ENCODE measurements around the gene NFKB1. TPM values are rescaled to one million over a fixed set of nuclear protein-coding genes. Genes with fewer than 3 reads are reported as not detected.

NFKB1 gene
- total and polyA plus RNA-seq, 8 donors, result 7.0 to 33.5 (median 15.4) TPM

DNA sequence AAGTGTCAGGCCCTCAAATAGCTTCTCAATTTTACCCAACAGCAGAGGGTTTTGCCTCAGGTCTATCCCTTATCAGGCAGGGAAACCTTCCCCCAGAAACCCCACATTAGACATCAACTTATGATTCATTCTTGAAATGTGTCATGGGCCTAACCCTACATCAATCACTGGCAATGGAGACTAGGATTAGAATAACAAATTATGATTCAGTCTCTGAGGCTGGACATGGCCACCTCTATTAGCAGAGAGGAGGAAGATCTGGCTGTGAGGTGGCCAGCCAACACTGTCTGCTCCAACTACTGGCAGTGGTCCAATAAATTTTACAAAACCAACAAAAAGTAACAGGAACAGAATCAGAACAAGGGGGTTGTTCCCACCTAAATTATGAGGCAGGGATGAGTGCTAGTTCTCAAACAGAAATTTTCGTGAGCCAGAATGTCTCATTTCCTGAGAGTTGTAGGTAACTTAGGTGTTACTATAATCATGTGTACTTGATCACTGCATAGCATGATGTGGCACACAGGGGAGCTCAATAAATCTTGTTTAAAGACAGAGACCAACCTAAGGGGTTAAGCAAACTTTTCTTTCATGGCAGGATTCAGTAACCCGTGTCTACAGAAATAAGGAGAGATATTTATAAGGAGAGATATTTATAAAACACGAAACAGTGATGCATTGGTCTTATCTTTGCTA is 126.8 kb downstream of the NFKB1 start:
- H3K27me3 ChIP-seq, result no peaks in the 10 kb centered on the region
- H3K9me3 ChIP-seq, result no peaks in the 10 kb centered on the region
- peak in 2 of 4 donors; percentile 43 to 58 for ATAC-seq
- 51 to 59% methylated on average over 3 of the region's 3 CpGs for WGBS, 2 donors
- FAIRE-seq, result no peak
- no peaks in the 10 kb centered on the region for H3K36me3 ChIP-seq
- H3K4me3 ChIP-seq, result no peak overlapping the region
- no peak for TF ChIP-seq CTCF (IDR thresholded peaks at IDR 0.05)
- intact Hi-C loops (cut with DNase I), result loop anchor here in 2 of 3 donors (10.0 kb wide), 1 partner anchor 377 kb away; no protein-coding TSS in a partner anchor
- no peak for DNase-seq
- H3K4me1 ChIP-seq, result no peaks in the 10 kb centered on the region
- H3K27ac ChIP-seq, result no peak overlapping the region

- TF ChIP-seq CTCF (IDR thresholded peaks at IDR 0.05), result no peak
- WGBS, 2 donors, result 88 to 93% methylated on average over 13 of the region's 13 CpGs
- no peaks in the 10 kb centered on the region for H3K9me3 ChIP-seq
- H3K27ac ChIP-seq, result no peak overlapping the region
- H3K4me1 ChIP-seq, result no peaks in the 10 kb centered on the region
- no peak for ATAC-seq
- no peak overlapping the region for H3K4me3 ChIP-seq
- no peaks in the 10 kb centered on the region for H3K27me3 ChIP-seq
- no peak for FAIRE-seq
- no peak for DNase-seq
- no peaks in the 10 kb centered on the region for H3K36me3 ChIP-seq
- intact Hi-C loops (cut with DNase I), result loop anchor here in 2 of 3 donors (10.0 kb wide), 1 partner anchor 375 kb away; no protein-coding TSS in a partner anchor
These were observed 128.5 kb downstream of the NFKB1 start for GRCh38 chr4:102629673-102630072.

DNA sequence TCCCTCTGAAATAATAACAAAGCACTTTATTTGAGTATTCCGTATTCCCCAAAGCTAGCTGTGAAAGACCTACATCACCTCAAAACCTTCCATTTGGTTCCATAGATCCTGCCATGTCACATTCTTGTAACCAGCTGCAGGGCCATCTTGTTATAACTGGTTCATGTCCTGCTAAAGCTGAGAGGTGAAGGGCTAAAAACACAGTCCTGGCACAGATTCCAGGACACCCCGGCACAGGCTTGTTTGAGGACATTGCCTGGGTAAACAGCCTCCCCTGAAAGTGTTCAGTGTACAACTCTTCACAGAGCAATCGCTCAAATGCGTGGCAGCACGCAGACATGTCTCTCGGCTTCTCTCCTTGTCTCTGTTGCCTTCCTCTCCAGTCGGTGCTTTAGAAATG is 130.5 kb downstream of the NFKB1 start:
- no peak overlapping the region for H3K27ac ChIP-seq
- H3K9me3 ChIP-seq, result no peaks in the 10 kb centered on the region
- TF ChIP-seq CTCF (IDR thresholded peaks at IDR 0.05), result no peak
- no peak for DNase-seq
- FAIRE-seq, result no peak
- no peak for ATAC-seq
- 76 to 78% methylated on average over 7 of the region's 7 CpGs for WGBS, 2 donors
- no peak overlapping the region for H3K4me3 ChIP-seq
- H3K27me3 ChIP-seq, result no peaks in the 10 kb centered on the region
- peaks cover 0 to 4% (median 0%) of the 10 kb centered on the region in 3 donors for H3K36me3 ChIP-seq
- no peaks in the 10 kb centered on the region for H3K4me1 ChIP-seq
- intact Hi-C loops (cut with DNase I), result no loop called here

GRCh38 chr4:102632241-102633065 is 131.3 kb downstream of the NFKB1 start:
- intact Hi-C loops (cut with DNase I), result no loop called here
- ATAC-seq (no peak), DNase-seq (no peak), FAIRE-seq (no peak)
- Histone ChIP-seq H3K4me1 (no peaks in the 10 kb centered on the region), H3K36me3 (peaks cover 0 to 4% (median 0%) of the 10 kb centered on the region in 3 donors), H3K27ac (no peak overlapping the region), H3K4me3 (no peak overlapping the region), H3K27me3 (no peaks in the 10 kb centered on the region), H3K9me3 (no peaks in the 10 kb centered on the region)
- 57 to 60% methylated on average over 6 of the region's 6 CpGs for WGBS, 2 donors
- no peak for TF ChIP-seq CTCF (IDR thresholded peaks at IDR 0.05)
